ENCODE results near the gene ZEB1.

The ZEB1 gene

GRCh38 chr10:31317171-31317570, 1.8 kb upstream of the ZEB1 start:
- POLR2A ChIA-PET, result interaction anchor here (1.9 kb wide), 1 partner anchor 285 kb away, joined by 7 read pairs; the partner anchor contains the start of gene ZNF438
- H3K4me1 ChIP-seq (ENCODE audit: control insufficient read depth, insufficient read depth, low read length), result no peaks in the 10 kb centered on the region
- H3K36me3 ChIP-seq (ENCODE audit: control insufficient read depth in 2 of 2, insufficient read depth in 1 of 2, low read length in 2 of 2), result no peaks in the 10 kb centered on the region
- H3K4me3 ChIP-seq (ENCODE audit: low read depth, low read length), result no peak overlapping the region
- TF ChIP-seq KLF1 (tag by site-specific recombination; IDR thresholded peaks at IDR 0.05) (0 out of 2 replicates have a peak, but pooled peaks have one; percentile 17), ZNF391 (tag by site-specific recombination; IDR thresholded peaks at IDR 0.05; ENCODE audit: borderline replicate concordance, low read depth) (no peak)
- no peaks in the 10 kb centered on the region for H3K9me3 ChIP-seq (ENCODE audit: control insufficient read depth, insufficient read depth, low read depth, low read length)
- CTCF ChIA-PET, result interaction anchor here (0.6 kb wide), 1 partner anchor 165 kb away, joined by 4 read pairs; no protein-coding TSS in a partner anchor
- H3K27ac ChIP-seq (ENCODE audit: extremely low read depth, low read depth, low read length), result no peak overlapping the region

GRCh38 chr10:31317652-31318381, 1.2 kb upstream of the ZEB1 start:
- H3K9me3 ChIP-seq (ENCODE audit: control insufficient read depth, insufficient read depth, low read depth, low read length), result no peaks in the 10 kb centered on the region
- TF ChIP-seq ZNF10 (tag by site-specific recombination; IDR thresholded peaks at IDR 0.05) (peak; percentile 85), ZNF670 (tag by site-specific recombination; IDR thresholded peaks at IDR 0.05; ENCODE audit: low read depth) (no peak), ZNF202 (tag by site-specific recombination; IDR thresholded peaks at IDR 0.05; ENCODE audit: borderline replicate concordance) (no peak), PATZ1 (tag by site-specific recombination; IDR thresholded peaks at IDR 0.05) (0 out of 2 replicates have a peak, but pooled peaks have one; percentile 6), ZNF664 (tag by site-specific recombination; IDR thresholded peaks at IDR 0.05) (peak; percentile 62; the same call in 1 of the 2 replicates), HOXC10 (CRISPR knock-in tag; IDR thresholded peaks at IDR 0.05) (no peak), ZNF610 (tag by site-specific recombination; IDR thresholded peaks at IDR 0.05; ENCODE audit: borderline replicate concordance) (no peak), ZNF707 (tag by site-specific recombination; IDR thresholded peaks at IDR 0.05) (no peak), ZBTB17 (tag by site-specific recombination; IDR thresholded peaks at IDR 0.05) (peak; percentile 65; the same call in 1 of the 2 replicates), ZFHX2 (tag by site-specific recombination; conservative IDR thresholded peaks at IDR 0.05) (peak; percentile 41), ZNF792 (tag by site-specific recombination; IDR thresholded peaks at IDR 0.05) (no peak)
- H3K27ac ChIP-seq (ENCODE audit: extremely low read depth, low read depth, low read length), result peak overlapping the region; percentile 81
- H3K36me3 ChIP-seq (ENCODE audit: control insufficient read depth in 2 of 2, insufficient read depth in 1 of 2, low read length in 2 of 2), result no peaks in the 10 kb centered on the region
- ChIA-PET CTCF (interaction anchor here (0.6 to 0.7 kb wide), 3 partner anchors 13 to 173 kb away, joined by 3 to 5 read pairs (median 4); no protein-coding TSS in a partner anchor), POLR2A (interaction anchor here (1.9 kb wide), 1 partner anchor 286 kb away, joined by 7 read pairs; the partner anchor contains the start of gene ZNF438)
- no peaks in the 10 kb centered on the region for H3K4me1 ChIP-seq (ENCODE audit: control insufficient read depth, insufficient read depth, low read length)
- peak overlapping the region; percentile 71 for H3K4me3 ChIP-seq (ENCODE audit: low read depth, low read length)

GRCh38 chr10:31318382-31318853, 598 bp upstream of the ZEB1 start:
- H3K27ac ChIP-seq (ENCODE audit: extremely low read depth, low read depth, low read length), result peak overlapping the region; percentile 81
- no peaks in the 10 kb centered on the region for H3K9me3 ChIP-seq (ENCODE audit: control insufficient read depth, insufficient read depth, low read depth, low read length)
- CTCF ChIA-PET, result interaction anchor here (0.6 kb wide), 2 partner anchors 162 to 173 kb away, joined by 4 to 5 read pairs; no protein-coding TSS in a partner anchor
- POLR2A ChIA-PET, result interaction anchor here (1.9 kb wide), 1 partner anchor 287 kb away, joined by 7 read pairs; the partner anchor contains the start of gene ZNF438
- H3K4me3 ChIP-seq (ENCODE audit: low read depth, low read length), result peak overlapping the region; percentile 71
- no peaks in the 10 kb centered on the region for H3K4me1 ChIP-seq (ENCODE audit: control insufficient read depth, insufficient read depth, low read length)
- no peaks in the 10 kb centered on the region for H3K36me3 ChIP-seq (ENCODE audit: control insufficient read depth in 2 of 2, insufficient read depth in 1 of 2, low read length in 2 of 2)
- TF ChIP-seq ZFP37 (tag by site-specific recombination; IDR thresholded peaks at IDR 0.05) (peak; percentile 66; the same call in 1 of the 2 replicates), ZXDB (tag by site-specific recombination; IDR thresholded peaks at IDR 0.05) (0 out of 2 replicates have a peak, but pooled peaks have one; percentile 33), ZNF623 (tag by site-specific recombination; IDR thresholded peaks at IDR 0.05) (no peak), ZBTB17 (tag by site-specific recombination; IDR thresholded peaks at IDR 0.05) (peak; percentile 44; the same call in 1 of the 2 replicates), IKZF3 (tag by site-specific recombination; IDR thresholded peaks at IDR 0.05) (0 out of 2 replicates have a peak, but pooled peaks have one; percentile 23), ZNF16 (tag by site-specific recombination; IDR thresholded peaks at IDR 0.05; ENCODE audit: low read depth) (no peak), ZNF76 (tag by site-specific recombination; IDR thresholded peaks at IDR 0.05; ENCODE audit: borderline replicate concordance, low read depth) (0 out of 2 replicates have a peak, but pooled peaks have one; percentile 35), KLF8 (tag by site-specific recombination; IDR thresholded peaks at IDR 0.05) (peak; percentile 48; the same call in 1 of the 2 replicates), PATZ1 (tag by site-specific recombination; IDR thresholded peaks at IDR 0.05) (0 out of 2 replicates have a peak, but pooled peaks have one; percentile 24), KLF9 (tag by site-specific recombination; IDR thresholded peaks at IDR 0.05; ENCODE audit: low read depth) (0 out of 2 replicates have a peak, but pooled peaks have one; percentile 35), ZNF2 (tag by site-specific recombination; IDR thresholded peaks at IDR 0.05) (0 out of 2 replicates have a peak, but pooled peaks have one; percentile 60), SP2 (tag by site-specific recombination; IDR thresholded peaks at IDR 0.05) (peak; percentile 72), GLIS2 (tag by site-specific recombination; IDR thresholded peaks at IDR 0.05) (peak; percentile 59), ZNF423 (tag by site-specific recombination; IDR thresholded peaks at IDR 0.05) (peak; percentile 83), ZNF600 (tag by site-specific recombination; IDR thresholded peaks at IDR 0.05) (0 out of 2 replicates have a peak, but pooled peaks have one; percentile 47), MZF1 (tag by site-specific recombination; IDR thresholded peaks at IDR 0.05; ENCODE audit: borderline replicate concordance) (peak; percentile 48; the same call in 1 of the 2 replicates)

Data from HEK293 (cell line).